PC-3 (cell line): ENCODE data around the gene DTWD2. TPM values are rescaled to one million over a fixed set of nuclear protein-coding genes. Genes with fewer than 3 reads are reported as not detected.
A peak's percentile ranks its signal among the peaks of the same experiment; 100 is the strongest.

Experiments
- ATAC-seq: fragments of 200-7000 bp; cut with Tn5 transposase; 2 replicates; pipeline ENCODE4 v1.9.1; 2020; ENCODE audit warnings: mild to moderate bottlenecking, moderate library complexity
- BruUV-seq: library from RNA; stranded (reverse); fragments of 400-500 nt; replicated peaks from 2 replicates; lab custom pipeline; 2021; lab: Mats Ljungman, UMichigan
- CTCF ChIA-PET: fragments of 300-600 bp; sonication (Branson Sonifier 250); formaldehyde crosslinking; loops from one replicate; lab custom pipeline; 2022; ENCODE audit warnings: antibody characterized with exemption; lab: Charles Lee
- POLR2A ChIA-PET: fragments of 300-600 bp; sonication (Branson Sonifier 250); formaldehyde crosslinking; loops from one replicate; lab custom pipeline; 2022; ENCODE audit warnings: antibody characterized with exemption; ENCODE audit not compliant: unreplicated experiment; lab: Charles Lee
- DNase-seq: peaks from one replicate; pipeline ENCODE4 v3.0.0-alpha.2; 2015
- H2AFZ ChIP-seq: fragments of 300-600 bp; sonication (generic); 2 replicates; pipeline ENCODE4 v1.6.0; 2016; ENCODE audit warnings: antibody characterized with exemption, low read length
- H3F3A ChIP-seq: fragments of 300-600 bp; sonication (generic); one replicate; pipeline ENCODE4 v1.6.0; 2017; ENCODE audit warnings: antibody characterized with exemption, low read length, control low read depth, mild to moderate bottlenecking; ENCODE audit not compliant: unreplicated experiment
- H3K27ac ChIP-seq: fragments of 300-600 bp; sonication (generic); 2 replicates; pipeline ENCODE4 v1.5.1; 2016; ENCODE audit warnings: mild to moderate bottlenecking, low read length
- H3K27me3 ChIP-seq: fragments of 300-600 bp; sonication (generic); 2 replicates; pipeline ENCODE4 v1.6.1; 2016; ENCODE audit warnings: low read length, mixed read lengths
- H3K36me3 ChIP-seq: fragments of 300-600 bp; sonication (generic); 2 replicates; pipeline ENCODE4 v1.6.1; 2016; ENCODE audit warnings: low read depth, mixed run types, low read length, mixed read lengths
- H3K4me1 ChIP-seq: fragments of 300-600 bp; sonication (generic); 2 replicates; pipeline ENCODE4 v1.5.1; 2016; ENCODE audit warnings: low read length; ENCODE audit not compliant: insufficient read depth
- H3K4me2 ChIP-seq: fragments of 300-600 bp; sonication (generic); 2 replicates; pipeline ENCODE4 v1.6.0; 2016; ENCODE audit warnings: low read length
- H3K4me3 ChIP-seq: fragments of 300-600 bp; sonication (generic); 2 replicates; pipeline ENCODE4 v1.5.1; 2016; ENCODE audit warnings: mild to moderate bottlenecking, low read length, mixed read lengths
- H3K79me2 ChIP-seq: fragments of 300-600 bp; sonication (generic); 2 replicates; pipeline ENCODE4 v1.6.1; 2017; ENCODE audit warnings: low read length, mixed read lengths
- H3K9ac ChIP-seq: fragments of 300-600 bp; sonication (generic); 2 replicates; pipeline ENCODE4 v1.6.0; 2016; ENCODE audit warnings: mild to moderate bottlenecking, low read length
- H3K9me2 ChIP-seq: fragments of 300-600 bp; sonication (generic); replicated peaks from 2 replicates; pipeline ENCODE4 v1.6.1; 2016; ENCODE audit warnings: mixed run types, low read length, mixed read lengths
- H3K9me3 ChIP-seq: fragments of 300-600 bp; sonication (generic); 2 replicates; pipeline ENCODE4 v1.6.1; 2016; ENCODE audit warnings: low read length, mixed read lengths
- H4K20me1 ChIP-seq: fragments of 300-600 bp; sonication (generic); 2 replicates; pipeline ENCODE4 v1.6.1; 2016; ENCODE audit warnings: low read length, mixed read lengths
- EZH2 ChIP-seq: fragments of 300-600 bp; sonication (generic); IDR thresholded peaks from one replicate; pipeline ENCODE4 v1.6.1; 2017; ENCODE audit warnings: antibody characterized with exemption, mild to moderate bottlenecking, low read length; ENCODE audit not compliant: unreplicated experiment
- EZH2phosphoT487 ChIP-seq: fragments of 300-600 bp; sonication (generic); IDR thresholded peaks from 2 replicates; pipeline ENCODE4 v1.6.1; 2018; ENCODE audit warnings: mild to moderate bottlenecking, antibody characterized with exemption, low read length, borderline replicate concordance
- intact Hi-C: fragments of 100-400 bp; cut with micrococcal nuclease; formaldehyde crosslinking; loops from 2 replicates; pipeline ENCODE4 v1.9.0; 2023
- total RNA-seq: library from RNA; depleted of rRNA; stranded (reverse); fragments of >200 nt; gene quantifications from 2 replicates; pipeline ENCODE4 v1.2.3, GENCODE V29; 2014
- TF ChIP-seq, protein P1 (sequence below): fragments of 300-600 bp; sonication (generic); conservative IDR thresholded peaks from 2 replicates; pipeline ENCODE4 v1.5.1; 2017; ENCODE audit warnings: antibody characterized with exemption, low read depth, mild to moderate bottlenecking, low read length

Gene DTWD2
- total RNA-seq, 1 experiment from 2014 or later, result 16.5 TPM

- H3K9me2 ChIP-seq, result no peaks in the 10 kb centered on the region
- no peaks in the 10 kb centered on the region for H3K9me3 ChIP-seq
- no peak overlapping the region for H3K4me3 ChIP-seq
- no peaks in the 10 kb centered on the region for H3K27me3 ChIP-seq
- DNase-seq (peak; percentile 16), ATAC-seq (no peak)
- CTCF ChIA-PET, result no interaction called here
- no peak overlapping the region for H3K9ac ChIP-seq
- no peaks in the 10 kb centered on the region for H3K36me3 ChIP-seq
- H3K27ac ChIP-seq, result no peak overlapping the region
- BruUV-seq, result no TSS peak
- TF ChIP-seq, protein P1, sequence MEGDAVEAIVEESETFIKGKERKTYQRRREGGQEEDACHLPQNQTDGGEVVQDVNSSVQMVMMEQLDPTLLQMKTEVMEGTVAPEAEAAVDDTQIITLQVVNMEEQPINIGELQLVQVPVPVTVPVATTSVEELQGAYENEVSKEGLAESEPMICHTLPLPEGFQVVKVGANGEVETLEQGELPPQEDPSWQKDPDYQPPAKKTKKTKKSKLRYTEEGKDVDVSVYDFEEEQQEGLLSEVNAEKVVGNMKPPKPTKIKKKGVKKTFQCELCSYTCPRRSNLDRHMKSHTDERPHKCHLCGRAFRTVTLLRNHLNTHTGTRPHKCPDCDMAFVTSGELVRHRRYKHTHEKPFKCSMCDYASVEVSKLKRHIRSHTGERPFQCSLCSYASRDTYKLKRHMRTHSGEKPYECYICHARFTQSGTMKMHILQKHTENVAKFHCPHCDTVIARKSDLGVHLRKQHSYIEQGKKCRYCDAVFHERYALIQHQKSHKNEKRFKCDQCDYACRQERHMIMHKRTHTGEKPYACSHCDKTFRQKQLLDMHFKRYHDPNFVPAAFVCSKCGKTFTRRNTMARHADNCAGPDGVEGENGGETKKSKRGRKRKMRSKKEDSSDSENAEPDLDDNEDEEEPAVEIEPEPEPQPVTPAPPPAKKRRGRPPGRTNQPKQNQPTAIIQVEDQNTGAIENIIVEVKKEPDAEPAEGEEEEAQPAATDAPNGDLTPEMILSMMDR, result no peak
- TF ChIP-seq EZH2, result no peak
- TF ChIP-seq EZH2phosphoT487, result no peak
- POLR2A ChIA-PET, result no interaction called here
- no peaks in the 10 kb centered on the region for H4K20me1 ChIP-seq
- peaks cover 16% of the 10 kb centered on the region; the same call in 1 of the 2 replicates for H3K79me2 ChIP-seq
- peaks cover 33% of the 10 kb centered on the region for H3K4me1 ChIP-seq
- H3K4me2 ChIP-seq, result no peak overlapping the region
- intact Hi-C loops, result loop anchor here (10.0 kb wide), 1 partner anchor 230 kb away; no protein-coding TSS in a partner anchor
- H2AFZ ChIP-seq, result no peak overlapping the region
- no peaks in the 10 kb centered on the region for H3F3A ChIP-seq
These were observed 3.7 kb downstream of the DTWD2 start for GRCh38 chr5:118984602-118985001.

GRCh38 chr5:118981783-118982182 is 6.6 kb downstream of the DTWD2 start:
- ATAC-seq, result peak; percentile 90
- no peak overlapping the region for H3K9ac ChIP-seq
- no peaks in the 10 kb centered on the region for H3K36me3 ChIP-seq
- H3K4me2 ChIP-seq, result peak overlapping the region; percentile 41; the same call in 1 of the 2 replicates
- H4K20me1 ChIP-seq, result no peaks in the 10 kb centered on the region
- CTCF ChIA-PET, result no interaction called here
- TF ChIP-seq EZH2phosphoT487 (no peak), EZH2 (no peak)
- TF ChIP-seq, protein P1, result no peak
- no peaks in the 10 kb centered on the region for H3K27me3 ChIP-seq
- H3K79me2 ChIP-seq, result peaks cover 10% of the 10 kb centered on the region; the same call in 1 of the 2 replicates
- DNase-seq, result peak; percentile 48
- H2AFZ ChIP-seq, result no peak overlapping the region
- no peaks in the 10 kb centered on the region for H3K9me3 ChIP-seq
- H3K4me1 ChIP-seq, result peaks cover 19% of the 10 kb centered on the region
- no peaks in the 10 kb centered on the region for H3F3A ChIP-seq
- H3K4me3 ChIP-seq, result no peak overlapping the region
- no peak overlapping the region for H3K27ac ChIP-seq
- H3K9me2 ChIP-seq, result no peaks in the 10 kb centered on the region
- BruUV-seq, result no TSS peak
- intact Hi-C loops, result loop anchor here (10.0 kb wide), 1 partner anchor 233 kb away; no protein-coding TSS in a partner anchor
- POLR2A ChIA-PET, result no interaction called here

- ATAC-seq (no peak), DNase-seq (no peak)
- no peaks in the 10 kb centered on the region for H3K36me3 ChIP-seq
- H3K9me3 ChIP-seq, result no peaks in the 10 kb centered on the region
- H2AFZ ChIP-seq, result no peak overlapping the region
- H3K27ac ChIP-seq, result no peak overlapping the region
- intact Hi-C loops, result loop anchor here (10.0 kb wide), 1 partner anchor 234 kb away; no protein-coding TSS in a partner anchor
- ChIA-PET POLR2A (no interaction called here), CTCF (no interaction called here)
- no peak overlapping the region for H3K4me3 ChIP-seq
- H3K4me1 ChIP-seq, result peaks cover 13% of the 10 kb centered on the region
- H3K27me3 ChIP-seq, result no peaks in the 10 kb centered on the region
- H3K9ac ChIP-seq, result no peak overlapping the region
- no peak overlapping the region for H3K4me2 ChIP-seq
- no peaks in the 10 kb centered on the region for H3F3A ChIP-seq
- no TSS peak for BruUV-seq
- no peaks in the 10 kb centered on the region for H3K9me2 ChIP-seq
- H3K79me2 ChIP-seq, result no peaks in the 10 kb centered on the region
- TF ChIP-seq EZH2phosphoT487 (no peak), EZH2 (no peak)
- TF ChIP-seq, protein P1, result no peak
- H4K20me1 ChIP-seq, result no peaks in the 10 kb centered on the region
These were observed 7.9 kb downstream of the DTWD2 start for GRCh38 chr5:118980438-118980837.
